K562 (cell line): ENCODE results near the gene FAM131C. TPM values are rescaled to one million over a fixed set of nuclear protein-coding genes. Genes with fewer than 3 reads are reported as not detected.
A peak's percentile ranks its signal among the peaks of the same experiment; 100 is the strongest.

Experiments
- BCL6 ChIP-seq: fragments of 250-450 bp; sonication (Bioruptor Pico); IDR thresholded peaks from 2 replicates; pipeline ENCODE4 v1.4.0; 2020
- EGR1 ChIP-seq: fragments of 450-650 bp; conservative IDR thresholded peaks from 2 replicates; pipeline ENCODE4 v1.6.1; 2017; ENCODE audit warnings: mild to moderate bottlenecking
- HNRNPL ChIP-seq: fragments of 200-400 bp; formaldehyde crosslinking; IDR thresholded peaks from 2 replicates; pipeline ENCODE4 v1.6.1; 2017; ENCODE audit warnings: low read depth, mild to moderate bottlenecking, low read length
- MTF1 ChIP-seq: fragments of 250-450 bp; sonication (Bioruptor Pico); IDR thresholded peaks from 2 replicates; pipeline ENCODE4 v1.9.0; 2021; ENCODE audit warnings: moderate library complexity, mild to moderate bottlenecking, inconsistent platforms, borderline replicate concordance
- PCBP1 ChIP-seq: fragments of 200-400 bp; formaldehyde crosslinking; IDR thresholded peaks from 2 replicates; pipeline ENCODE4 v1.6.1; 2018; ENCODE audit warnings: mild to moderate bottlenecking, low read depth, low read length; ENCODE audit not compliant: poor library complexity, severe bottlenecking
- PRDM10 ChIP-seq: fragments of 450-650 bp; IDR thresholded peaks from 2 replicates; pipeline ENCODE4 v1.6.1; 2018; ENCODE audit not compliant: partially characterized antibody
- PYGO2 ChIP-seq: fragments of 450-650 bp; IDR thresholded peaks from 2 replicates; pipeline ENCODE4 v1.6.1; 2016; ENCODE audit warnings: mild to moderate bottlenecking, missing genetic modification characterization, moderate library complexity, missing compliant biosample characterization
- SRSF9 ChIP-seq: fragments of 200-400 bp; formaldehyde crosslinking; IDR thresholded peaks from 2 replicates; pipeline ENCODE4 v1.6.1; 2017; ENCODE audit warnings: low read depth, low read length, borderline replicate concordance
- ZBTB7A ChIP-seq: IDR thresholded peaks from 2 replicates; pipeline ENCODE4 v1.6.1; 2011; ENCODE audit warnings: low read depth, mild to moderate bottlenecking, low read length, moderate library complexity, borderline replicate concordance; ENCODE audit not compliant: control insufficient read depth
- ZNF146 ChIP-seq: IDR thresholded peaks from one replicate; pipeline ENCODE4 v1.6.1; 2018; ENCODE audit warnings: missing compliant biosample characterization; ENCODE audit not compliant: unreplicated experiment
- ZNF316 ChIP-seq: fragments of 450-650 bp; IDR thresholded peaks from 2 replicates; pipeline ENCODE4 v1.6.1; 2016
- ZNF551 ChIP-seq: fragments of 250-450 bp; sonication (Bioruptor Pico); IDR thresholded peaks from 2 replicates; pipeline ENCODE4 v1.5.0; 2021; ENCODE audit warnings: mild to moderate bottlenecking, moderate library complexity
- polyA plus RNA-seq, 8 experiments: library from polyadenylated mRNA; depleted of rRNA in 4 of 8; stranded (reverse) in 5 of 8; unstranded in 3 of 8; fragments of >200 nt; fragmentation: Nextera tagmentation in 2 of 8; fragmentation: Illumina TruSeq in 1 of 8; extraction: Ambion mirVana in 2 of 8; extraction: Trizol in 1 of 8; gene quantifications; 2 replicates each; pipeline versions ENCODE4 v1.2.1 to v1.2.3, GENCODE V29; 2011 to 2014; ENCODE audit warnings: inconsistent platforms in 1 of 8, missing spikeins in 1 of 8
- total RNA-seq, 7 experiments: library from RNA; depleted of rRNA in 6 of 7; stranded (reverse); fragments of >200 nt in 6 of 7; fragmentation: Illumina TruSeq in 2 of 7; extraction: Trizol in 2 of 7; gene quantifications; 2 replicates each; pipeline versions ENCODE4 v1.2.1 to v1.2.3, GENCODE V29; 2011 to 2021; ENCODE audit warnings: low replicate concordance in 1 of 7
- TF ChIP-seq, protein P1 (sequence below): IDR thresholded peaks from 2 replicates; pipeline ENCODE4 v1.6.1; 2016; ENCODE audit warnings: missing genetic modification characterization, missing compliant biosample characterization
- TF ChIP-seq, protein P2 (sequence below): fragments of 450-650 bp; IDR thresholded peaks from 2 replicates; pipeline ENCODE4 v1.6.1; 2016; ENCODE audit warnings: low read depth

FAM131C gene
- total and polyA plus RNA-seq, 9 of the 15 experiments (the other 6 are each of a cell fraction or from before 2014, with no cell fraction given): 0.10 to 0.29 (median 0.16) TPM; not detected in 6

- TF ChIP-seq EGR1: no peak
- TF ChIP-seq SRSF9: no peak
- TF ChIP-seq ZNF551 (CRISPR knock-in tag): no peak
- TF ChIP-seq, protein P1, sequence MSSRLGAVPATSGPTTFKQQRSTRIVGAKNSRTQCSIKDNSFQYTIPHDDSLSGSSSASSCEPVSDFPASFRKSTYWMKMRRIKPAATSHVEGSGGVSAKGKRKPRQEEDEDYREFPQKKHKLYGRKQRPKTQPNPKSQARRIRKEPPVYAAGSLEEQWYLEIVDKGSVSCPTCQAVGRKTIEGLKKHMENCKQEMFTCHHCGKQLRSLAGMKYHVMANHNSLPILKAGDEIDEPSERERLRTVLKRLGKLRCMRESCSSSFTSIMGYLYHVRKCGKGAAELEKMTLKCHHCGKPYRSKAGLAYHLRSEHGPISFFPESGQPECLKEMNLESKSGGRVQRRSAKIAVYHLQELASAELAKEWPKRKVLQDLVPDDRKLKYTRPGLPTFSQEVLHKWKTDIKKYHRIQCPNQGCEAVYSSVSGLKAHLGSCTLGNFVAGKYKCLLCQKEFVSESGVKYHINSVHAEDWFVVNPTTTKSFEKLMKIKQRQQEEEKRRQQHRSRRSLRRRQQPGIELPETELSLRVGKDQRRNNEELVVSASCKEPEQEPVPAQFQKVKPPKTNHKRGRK (tag): no peak
- TF ChIP-seq, protein P2, sequence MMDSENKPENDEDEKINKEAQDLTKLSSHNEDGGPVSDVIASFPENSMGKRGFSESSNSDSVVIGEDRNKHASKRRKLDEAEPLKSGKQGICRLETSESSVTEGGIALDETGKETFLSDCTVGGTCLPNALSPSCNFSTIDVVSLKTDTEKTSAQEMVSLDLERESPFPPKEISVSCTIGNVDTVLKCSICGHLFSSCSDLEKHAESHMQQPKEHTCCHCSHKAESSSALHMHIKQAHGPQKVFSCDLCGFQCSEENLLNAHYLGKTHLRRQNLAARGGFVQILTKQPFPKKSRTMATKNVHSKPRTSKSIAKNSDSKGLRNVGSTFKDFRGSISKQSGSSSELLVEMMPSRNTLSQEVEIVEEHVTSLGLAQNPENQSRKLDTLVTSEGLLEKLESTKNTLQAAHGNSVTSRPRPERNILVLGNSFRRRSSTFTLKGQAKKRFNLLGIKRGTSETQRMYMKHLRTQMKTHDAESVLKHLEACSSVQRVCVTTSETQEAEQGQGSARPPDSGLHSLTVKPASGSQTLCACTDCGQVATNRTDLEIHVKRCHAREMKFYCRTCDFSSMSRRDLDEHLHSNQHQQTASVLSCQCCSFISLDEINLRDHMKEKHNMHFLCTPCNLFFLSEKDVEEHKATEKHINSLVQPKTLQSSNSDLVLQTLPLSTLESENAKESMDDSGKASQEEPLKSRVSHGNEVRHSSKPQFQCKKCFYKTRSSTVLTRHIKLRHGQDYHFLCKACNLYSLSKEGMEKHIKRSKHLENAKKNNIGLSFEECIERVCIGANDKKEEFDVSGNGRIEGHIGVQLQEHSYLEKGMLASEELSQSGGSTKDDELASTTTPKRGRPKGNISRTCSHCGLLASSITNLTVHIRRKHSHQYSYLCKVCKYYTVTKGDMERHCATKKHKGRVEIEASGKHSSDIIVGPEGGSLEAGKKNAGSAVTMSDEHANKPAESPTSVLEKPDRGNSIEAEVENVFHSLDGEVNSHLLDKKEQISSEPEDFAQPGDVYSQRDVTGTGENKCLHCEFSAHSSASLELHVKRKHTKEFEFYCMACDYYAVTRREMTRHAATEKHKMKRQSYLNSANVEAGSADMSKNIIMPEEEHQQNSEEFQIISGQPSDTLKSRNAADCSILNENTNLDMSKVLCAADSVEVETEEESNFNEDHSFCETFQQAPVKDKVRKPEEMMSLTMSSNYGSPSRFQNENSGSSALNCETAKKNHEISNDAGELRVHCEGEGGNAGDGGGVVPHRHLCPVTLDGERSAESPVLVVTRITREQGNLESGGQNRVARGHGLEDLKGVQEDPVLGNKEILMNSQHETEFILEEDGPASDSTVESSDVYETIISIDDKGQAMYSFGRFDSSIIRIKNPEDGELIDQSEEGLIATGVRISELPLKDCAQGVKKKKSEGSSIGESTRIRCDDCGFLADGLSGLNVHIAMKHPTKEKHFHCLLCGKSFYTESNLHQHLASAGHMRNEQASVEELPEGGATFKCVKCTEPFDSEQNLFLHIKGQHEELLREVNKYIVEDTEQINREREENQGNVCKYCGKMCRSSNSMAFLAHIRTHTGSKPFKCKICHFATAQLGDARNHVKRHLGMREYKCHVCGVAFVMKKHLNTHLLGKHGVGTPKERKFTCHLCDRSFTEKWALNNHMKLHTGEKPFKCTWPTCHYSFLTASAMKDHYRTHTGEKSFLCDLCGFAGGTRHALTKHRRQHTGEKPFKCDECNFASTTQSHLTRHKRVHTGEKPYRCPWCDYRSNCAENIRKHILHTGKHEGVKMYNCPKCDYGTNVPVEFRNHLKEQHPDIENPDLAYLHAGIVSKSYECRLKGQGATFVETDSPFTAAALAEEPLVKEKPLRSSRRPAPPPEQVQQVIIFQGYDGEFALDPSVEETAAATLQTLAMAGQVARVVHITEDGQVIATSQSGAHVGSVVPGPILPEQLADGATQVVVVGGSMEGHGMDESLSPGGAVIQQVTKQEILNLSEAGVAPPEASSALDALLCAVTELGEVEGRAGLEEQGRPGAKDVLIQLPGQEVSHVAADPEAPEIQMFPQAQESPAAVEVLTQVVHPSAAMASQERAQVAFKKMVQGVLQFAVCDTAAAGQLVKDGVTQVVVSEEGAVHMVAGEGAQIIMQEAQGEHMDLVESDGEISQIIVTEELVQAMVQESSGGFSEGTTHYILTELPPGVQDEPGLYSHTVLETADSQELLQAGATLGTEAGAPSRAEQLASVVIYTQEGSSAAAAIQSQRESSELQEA: no peak
- TF ChIP-seq MTF1 (CRISPR knock-in tag): no peak
- no peak for TF ChIP-seq ZNF146 (CRISPR knock-in tag)
- TF ChIP-seq ZBTB7A: peak; percentile 84
- no peak for TF ChIP-seq PRDM10
- no peak for TF ChIP-seq ZNF316
- TF ChIP-seq PCBP1: no peak
- TF ChIP-seq BCL6 (CRISPR knock-in tag): no peak
- TF ChIP-seq HNRNPL: no peak
- TF ChIP-seq PYGO2 (tag): no peak
These were observed 64.4 kb downstream of the FAM131C start (continued) for GRCh38 chr1:16009030-16009460.
